Hepatocyte (in vitro differentiated cells): ENCODE results near the gene ADCY1. TPM values are rescaled to one million over a fixed set of nuclear protein-coding genes. Genes with fewer than 3 reads are reported as not detected.

Experiments used
- DNase-seq: peaks from one replicate; pipeline ENCODE4 v3.0.0-alpha.2; 2016; ENCODE audit warnings: low spot score
- H2AFZ ChIP-seq: fragments of 200-600 bp; sonication (generic); 2 replicates; pipeline ENCODE4 v1.6.0; 2016; ENCODE audit warnings: antibody characterized with exemption, mild to moderate bottlenecking
- H3K27ac ChIP-seq: fragments of 200-600 bp; sonication (generic); 2 replicates; pipeline ENCODE4 v1.5.1; 2016; ENCODE audit warnings: mild to moderate bottlenecking
- H3K27me3 ChIP-seq: fragments of 200-600 bp; sonication (generic); 2 replicates; pipeline ENCODE4 v1.6.1; 2016
- H3K36me3 ChIP-seq: fragments of 200-600 bp; sonication (generic); replicated peaks from 2 replicates; pipeline ENCODE4 v1.5.1; 2016; ENCODE audit warnings: low read depth; ENCODE audit not compliant: insufficient read depth
- H3K4me1 ChIP-seq: fragments of 200-600 bp; sonication (generic); 2 replicates; pipeline ENCODE4 v1.5.1; 2016; ENCODE audit warnings: mild to moderate bottlenecking, moderate library complexity; ENCODE audit not compliant: insufficient read depth
- H3K4me2 ChIP-seq: fragments of 200-600 bp; sonication (generic); 2 replicates; pipeline ENCODE4 v1.6.0; 2016
- H3K4me3 ChIP-seq: fragments of 200-600 bp; sonication (generic); 2 replicates; pipeline ENCODE4 v1.5.1; 2016; ENCODE audit warnings: mild to moderate bottlenecking
- H3K79me2 ChIP-seq: fragments of 200-600 bp; sonication (generic); 2 replicates; pipeline ENCODE4 v1.6.0; 2017; ENCODE audit warnings: mild to moderate bottlenecking
- H3K9me2 ChIP-seq: fragments of 200-600 bp; sonication (generic); replicated peaks from 2 replicates; pipeline ENCODE4 v1.6.0; 2017; ENCODE audit warnings: mild to moderate bottlenecking; ENCODE audit not compliant: insufficient read depth
- H3K9me3 ChIP-seq: fragments of 200-600 bp; sonication (generic); 2 replicates; pipeline ENCODE4 v1.5.1; 2016; ENCODE audit warnings: low read depth, mild to moderate bottlenecking
- H4K20me1 ChIP-seq: fragments of 200-600 bp; sonication (generic); 2 replicates; pipeline ENCODE4 v1.6.0; 2016; ENCODE audit warnings: mild to moderate bottlenecking; ENCODE audit not compliant: insufficient read depth, poor library complexity, severe bottlenecking
- CTCF ChIP-seq: fragments of 200-600 bp; sonication (generic); IDR thresholded peaks from 2 replicates; pipeline ENCODE4 v1.5.1; 2016; ENCODE audit warnings: antibody characterized with exemption, mild to moderate bottlenecking; ENCODE audit not compliant: poor library complexity
- EZH2 ChIP-seq: fragments of 200-600 bp; sonication (generic); IDR thresholded peaks from 2 replicates; pipeline ENCODE4 v1.6.1; 2016; ENCODE audit warnings: antibody characterized with exemption, mild to moderate bottlenecking, borderline replicate concordance
- EZH2phosphoT487 ChIP-seq: fragments of 200-600 bp; sonication (generic); IDR thresholded peaks from one replicate; pipeline ENCODE4 v1.6.1; 2018; ENCODE audit warnings: antibody characterized with exemption, mild to moderate bottlenecking, low read depth, moderate library complexity; ENCODE audit not compliant: unreplicated experiment, severe bottlenecking
- WGBS: methylation state at CpG from one replicate; pipeline ENCODE4 v1.1.6; 2016; ENCODE audit warnings: low lambda C conversion rate; ENCODE audit errors: missing lambda C conversion rate; 5-methylcytosine and 5-hydroxymethylcytosine counted together
- polyA plus RNA-seq: library from polyadenylated mRNA; unstranded; fragments of >200 nt; fragmentation: Nextera tagmentation; extraction: Ambion mirVana; gene quantifications from 2 replicates; pipeline ENCODE4 v1.2.1, GENCODE V29; 2016
- total RNA-seq: library from RNA; depleted of rRNA; stranded (reverse); fragments of >200 nt; gene quantifications from 2 replicates; pipeline ENCODE4 v1.2.3, GENCODE V29; 2014

Gene ADCY1
- total and polyA plus RNA-seq, 2 experiments from 2014 or later = 1.3 to 2.9 TPM

GRCh38 chr7:45626441-45627430 is 52.6 kb downstream of the ADCY1 start:
- 94% methylated on average over 9 of the region's 9 CpGs for WGBS
- Histone ChIP-seq H3K27me3 (no peaks in the 10 kb centered on the region), H3K9me2 (no peaks in the 10 kb centered on the region), H2AFZ (no peak overlapping the region), H3K79me2 (no peaks in the 10 kb centered on the region), H3K27ac (no peak overlapping the region), H3K9me3 (no peaks in the 10 kb centered on the region), H3K36me3 (no peaks in the 10 kb centered on the region), H3K4me1 (peaks cover 26% of the 10 kb centered on the region), H4K20me1 (no peaks in the 10 kb centered on the region), H3K4me3 (no peak overlapping the region), H3K4me2 (no peak overlapping the region)
- DNase-seq = no peak
- no peak for TF ChIP-seq EZH2
- TF ChIP-seq CTCF = no peak
- TF ChIP-seq EZH2phosphoT487 = no peak

GRCh38 chr7:45627691-45628456 is 53.7 kb downstream of the ADCY1 start:
- Histone ChIP-seq H3K4me3 (no peak overlapping the region), H3K9me2 (no peaks in the 10 kb centered on the region), H3K27ac (no peak overlapping the region), H3K9me3 (no peaks in the 10 kb centered on the region), H3K4me2 (no peak overlapping the region), H3K4me1 (peaks cover 26% of the 10 kb centered on the region), H3K27me3 (no peaks in the 10 kb centered on the region), H2AFZ (no peak overlapping the region), H3K79me2 (no peaks in the 10 kb centered on the region), H3K36me3 (no peaks in the 10 kb centered on the region), H4K20me1 (no peaks in the 10 kb centered on the region)
- DNase-seq = no peak
- TF ChIP-seq EZH2phosphoT487 = no peak
- TF ChIP-seq CTCF = no peak
- TF ChIP-seq EZH2 = no peak
- 97% methylated on average over 8 of the region's 8 CpGs for WGBS

GRCh38 chr7:45631569-45631968 is 57.4 kb downstream of the ADCY1 start:
- no peak overlapping the region for H2AFZ ChIP-seq
- no peak overlapping the region for H3K4me3 ChIP-seq
- H3K9me2 ChIP-seq = no peaks in the 10 kb centered on the region
- H3K4me1 ChIP-seq = no peaks in the 10 kb centered on the region
- H3K36me3 ChIP-seq = no peaks in the 10 kb centered on the region
- H3K79me2 ChIP-seq = no peaks in the 10 kb centered on the region
- WGBS = 98% methylated on average over 1 of the region's 1 CpG
- no peak overlapping the region for H3K27ac ChIP-seq
- H4K20me1 ChIP-seq = no peaks in the 10 kb centered on the region
- DNase-seq = no peak
- TF ChIP-seq EZH2phosphoT487 = no peak
- no peak for TF ChIP-seq EZH2
- no peak for TF ChIP-seq CTCF
- no peak overlapping the region for H3K4me2 ChIP-seq
- no peaks in the 10 kb centered on the region for H3K27me3 ChIP-seq
- H3K9me3 ChIP-seq = no peaks in the 10 kb centered on the region
